ENCODE data around the gene C10orf95. TPM values are rescaled to one million over a fixed set of nuclear protein-coding genes. Genes with fewer than 3 reads are reported as not detected.

Gene C10orf95
- total and polyA plus RNA-seq, 2 experiments from 2014 or later: 0.69 to 1.1 TPM

GRCh38 chr10:102492983-102493382 is 41.6 kb upstream of the C10orf95 start:
- Histone ChIP-seq H3K79me2 (replicated peaks; ENCODE audit: insufficient read depth) (peaks cover 45% of the 10 kb centered on the region), H3K9me2 (ENCODE audit: insufficient read depth) (no peaks in the 10 kb centered on the region), H3K27me3 (ENCODE audit: insufficient read depth) (no peaks in the 10 kb centered on the region), H4K20me1 (replicated peaks; ENCODE audit: insufficient read depth) (peaks cover 52% of the 10 kb centered on the region), H3K4me1 (ENCODE audit: insufficient read depth) (no peaks in the 10 kb centered on the region), H3K36me3 (ENCODE audit: insufficient read depth) (peaks cover 17% of the 10 kb centered on the region; the same call in 1 of the 2 replicates), H3K27ac (ENCODE audit: low read depth) (no peak overlapping the region), H3K4me3 (no peak overlapping the region), H3F3A (replicated peaks; ENCODE audit: low read depth) (no peaks in the 10 kb centered on the region), H3K4me2 (no peak overlapping the region), H2AFZ (no peak overlapping the region)
- peaks cover 15% of the 10 kb centered on the region for H3K36me3 Mint-ChIP-seq (ENCODE audit: low read depth)
- no peak for TF ChIP-seq ZNF114 (CRISPR knock-in tag; IDR thresholded peaks at IDR 0.05)
- TF ChIP-seq REST (IDR thresholded peaks at IDR 0.05; ENCODE audit: unreplicated experiment): no peak
- TF ChIP-seq CREB1 (CRISPR knock-in tag; IDR thresholded peaks at IDR 0.05; ENCODE audit: low read depth): no peak
- no peak for TF ChIP-seq POLR2AphosphoS5 (IDR thresholded peaks at IDR 0.05; ENCODE audit: low read depth)
- no peak for TF ChIP-seq JUNB (IDR thresholded peaks at IDR 0.05; ENCODE audit: unreplicated experiment)
- TF ChIP-seq, protein P1, sequence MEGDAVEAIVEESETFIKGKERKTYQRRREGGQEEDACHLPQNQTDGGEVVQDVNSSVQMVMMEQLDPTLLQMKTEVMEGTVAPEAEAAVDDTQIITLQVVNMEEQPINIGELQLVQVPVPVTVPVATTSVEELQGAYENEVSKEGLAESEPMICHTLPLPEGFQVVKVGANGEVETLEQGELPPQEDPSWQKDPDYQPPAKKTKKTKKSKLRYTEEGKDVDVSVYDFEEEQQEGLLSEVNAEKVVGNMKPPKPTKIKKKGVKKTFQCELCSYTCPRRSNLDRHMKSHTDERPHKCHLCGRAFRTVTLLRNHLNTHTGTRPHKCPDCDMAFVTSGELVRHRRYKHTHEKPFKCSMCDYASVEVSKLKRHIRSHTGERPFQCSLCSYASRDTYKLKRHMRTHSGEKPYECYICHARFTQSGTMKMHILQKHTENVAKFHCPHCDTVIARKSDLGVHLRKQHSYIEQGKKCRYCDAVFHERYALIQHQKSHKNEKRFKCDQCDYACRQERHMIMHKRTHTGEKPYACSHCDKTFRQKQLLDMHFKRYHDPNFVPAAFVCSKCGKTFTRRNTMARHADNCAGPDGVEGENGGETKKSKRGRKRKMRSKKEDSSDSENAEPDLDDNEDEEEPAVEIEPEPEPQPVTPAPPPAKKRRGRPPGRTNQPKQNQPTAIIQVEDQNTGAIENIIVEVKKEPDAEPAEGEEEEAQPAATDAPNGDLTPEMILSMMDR (conservative IDR thresholded peaks at IDR 0.05; ENCODE audit: low read depth in 2 of 2): no peak
- TF ChIP-seq EZH2 (IDR thresholded peaks at IDR 0.05; ENCODE audit: low read depth, unreplicated experiment): no peak
- no peak for TF ChIP-seq STAT1 (IDR thresholded peaks at IDR 0.05; ENCODE audit: unreplicated experiment)
- H3K9me3 Mint-ChIP-seq: no peaks in the 10 kb centered on the region
- H3K27ac Mint-ChIP-seq: no peak overlapping the region
- DNase-seq (ENCODE audit: low spot score) (no peak), ATAC-seq (no peak)
- H3K27me3 Mint-ChIP-seq (ENCODE audit: insufficient read depth, low read depth, poor library complexity): no peaks in the 10 kb centered on the region
- no peaks in the 10 kb centered on the region for H3K4me1 Mint-ChIP-seq
- no peak overlapping the region for H3K4me3 Mint-ChIP-seq

DNA sequence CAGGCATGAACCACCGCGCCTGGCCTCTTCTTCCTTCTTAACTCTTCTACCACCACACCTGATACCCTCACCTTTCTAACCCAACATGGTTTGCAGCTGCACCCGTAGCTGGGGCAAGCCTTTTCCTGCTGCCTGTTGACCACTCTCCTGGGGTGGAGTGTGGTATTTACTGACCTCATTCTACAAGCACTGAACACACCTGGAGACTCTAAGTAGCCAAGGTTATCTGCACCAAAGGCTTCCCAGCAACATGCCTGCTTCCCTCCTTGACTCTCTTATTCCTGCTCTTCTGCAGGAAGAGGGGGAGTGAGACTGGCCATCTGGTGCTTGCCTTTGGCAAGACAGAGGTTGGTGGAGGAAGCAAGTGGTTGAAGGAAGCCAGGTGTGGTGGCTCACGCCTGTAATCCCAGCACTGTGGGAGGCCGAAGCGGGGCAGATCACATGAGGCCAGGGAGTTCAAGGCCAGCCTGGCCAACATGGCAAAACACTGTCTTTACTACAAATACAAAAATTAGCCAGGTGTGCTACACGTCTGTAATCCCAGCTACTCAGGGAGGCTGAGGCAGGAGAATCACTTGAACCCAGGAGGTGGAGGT is 41.1 kb upstream of the C10orf95 start:
- H3F3A ChIP-seq (replicated peaks; ENCODE audit: low read depth): no peaks in the 10 kb centered on the region
- H3K79me2 ChIP-seq (replicated peaks; ENCODE audit: insufficient read depth): peaks cover 39% of the 10 kb centered on the region
- ATAC-seq (no peak), DNase-seq (ENCODE audit: low spot score) (no peak)
- peaks cover 50% of the 10 kb centered on the region for H4K20me1 ChIP-seq (replicated peaks; ENCODE audit: insufficient read depth)
- H3K9me2 ChIP-seq (ENCODE audit: insufficient read depth): no peaks in the 10 kb centered on the region
- H3K27ac ChIP-seq (ENCODE audit: low read depth): no peak overlapping the region
- H3K4me3 ChIP-seq: no peak overlapping the region
- peaks cover 20% of the 10 kb centered on the region for H3K36me3 Mint-ChIP-seq (ENCODE audit: low read depth)
- H3K9me3 Mint-ChIP-seq: no peaks in the 10 kb centered on the region
- H3K4me1 Mint-ChIP-seq: no peaks in the 10 kb centered on the region
- no peak overlapping the region for H3K27ac Mint-ChIP-seq
- H3K36me3 ChIP-seq (ENCODE audit: insufficient read depth): peaks cover 20% of the 10 kb centered on the region; the same call in 1 of the 2 replicates
- H3K27me3 Mint-ChIP-seq (ENCODE audit: insufficient read depth, low read depth, poor library complexity): no peaks in the 10 kb centered on the region
- H3K4me2 ChIP-seq: no peak overlapping the region
- no peaks in the 10 kb centered on the region for H3K4me1 ChIP-seq (ENCODE audit: insufficient read depth)
- no peak overlapping the region; the same call in 2 of the 3 replicates for H3K4me3 Mint-ChIP-seq
- no peaks in the 10 kb centered on the region for H3K27me3 ChIP-seq (ENCODE audit: insufficient read depth)
- H2AFZ ChIP-seq: no peak overlapping the region
- TF ChIP-seq EZH2phosphoT487 (IDR thresholded peaks at IDR 0.05; ENCODE audit: unreplicated experiment): no peak
- TF ChIP-seq JUNB (IDR thresholded peaks at IDR 0.05; ENCODE audit: unreplicated experiment): no peak
